Pulmonary artery endothelial cell (primary cell): ENCODE data around the gene MMP2. TPM values are rescaled to one million over a fixed set of nuclear protein-coding genes. Genes with fewer than 3 reads are reported as not detected.

Experiments used
- DNase-seq: peaks from one replicate; pipeline ENCODE4 v3.0.0-alpha.2; 2011; ENCODE audit warnings: low read depth, low spot score
- total RNA-seq: library from RNA; depleted of rRNA; stranded (reverse); fragments of >200 nt; gene quantifications from 2 replicates; pipeline ENCODE4 v1.2.3, GENCODE V29; 2014

MMP2 gene
- total RNA-seq, 1 donor from 2014 or later: 214 TPM

DNA sequence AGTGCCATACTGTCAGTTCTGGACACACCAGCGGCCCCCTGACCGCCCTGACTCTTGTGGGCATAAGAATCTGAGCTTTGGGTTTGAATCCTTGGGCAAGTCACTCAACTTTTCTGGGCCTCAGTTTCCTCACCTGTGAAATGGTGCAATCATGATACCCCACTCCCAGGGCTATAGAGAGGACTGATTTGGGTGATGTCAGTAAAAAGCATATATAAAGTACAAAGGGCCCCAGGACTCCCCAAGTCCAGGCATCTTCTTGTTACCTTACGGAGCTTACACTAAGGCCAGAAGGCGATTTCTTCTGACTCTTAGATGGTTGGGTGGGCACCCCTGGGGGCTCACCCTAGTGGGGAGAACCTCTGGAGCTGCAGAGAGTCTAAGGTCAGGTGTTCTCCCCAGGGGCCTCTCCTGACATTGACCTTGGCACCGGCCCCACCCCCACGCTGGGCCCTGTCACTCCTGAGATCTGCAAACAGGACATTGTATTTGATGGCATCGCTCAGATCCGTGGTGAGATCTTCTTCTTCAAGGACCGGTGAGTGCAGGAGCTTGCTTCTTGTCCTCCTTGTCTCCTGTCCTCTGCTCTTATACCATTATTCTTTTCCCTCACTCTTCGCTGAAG is 13.9 kb downstream of the MMP2 start:
- no peak for DNase-seq

DNA sequence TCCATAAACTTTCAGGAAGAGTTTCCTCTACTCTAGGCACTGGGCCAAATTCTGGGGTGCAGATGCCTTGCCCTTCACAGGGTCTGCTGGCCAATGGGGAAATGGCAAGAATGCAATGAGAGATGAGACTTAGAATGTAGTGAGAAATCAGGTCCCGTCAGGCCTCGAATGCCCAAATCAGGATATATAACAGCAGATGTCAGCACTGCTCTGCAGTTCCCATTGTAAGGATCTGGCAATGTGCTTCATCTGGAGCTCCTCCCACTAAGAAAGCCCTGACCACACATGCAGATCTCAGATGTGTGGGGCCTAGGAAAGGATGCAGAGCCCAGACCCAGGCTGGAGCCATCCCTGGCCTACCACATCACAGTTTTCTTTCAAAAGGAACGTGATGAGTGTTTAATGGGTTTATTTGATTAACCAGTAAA is 16.0 kb downstream of the MMP2 start:
- DNase-seq: peak; percentile 64

DNA sequence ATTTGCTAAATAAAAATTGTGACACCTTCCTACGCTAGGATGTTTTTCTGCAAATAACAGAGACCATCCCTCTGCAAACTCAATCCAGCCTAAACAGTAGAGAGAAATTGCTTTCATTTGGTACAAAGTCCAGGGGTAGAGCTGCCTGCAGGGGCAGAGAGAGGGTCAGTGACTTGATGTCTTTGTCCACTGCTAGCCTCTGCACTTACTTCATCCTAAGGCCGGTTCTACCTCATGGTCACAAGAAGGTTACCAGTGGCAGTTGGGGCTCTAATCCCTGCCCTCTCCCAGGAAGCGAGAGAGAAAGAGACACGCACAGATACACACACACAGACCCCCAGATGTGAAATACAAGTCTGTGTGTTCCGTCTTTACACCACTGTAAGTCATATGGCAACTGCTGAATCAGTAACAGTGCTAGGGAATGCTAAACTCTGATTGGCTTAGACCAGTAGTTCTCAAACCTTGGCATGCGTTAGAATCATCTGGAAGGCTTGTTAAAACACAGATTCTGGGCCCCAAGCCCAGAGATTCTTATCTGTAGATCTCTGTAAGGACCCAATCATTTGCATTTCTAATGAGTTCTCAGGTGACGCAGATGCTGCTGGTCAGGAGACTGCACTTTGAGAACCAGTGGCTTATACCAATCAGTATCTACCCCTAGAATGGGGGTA is 16.8 kb downstream of the MMP2 start:
- no peak for DNase-seq

DNA sequence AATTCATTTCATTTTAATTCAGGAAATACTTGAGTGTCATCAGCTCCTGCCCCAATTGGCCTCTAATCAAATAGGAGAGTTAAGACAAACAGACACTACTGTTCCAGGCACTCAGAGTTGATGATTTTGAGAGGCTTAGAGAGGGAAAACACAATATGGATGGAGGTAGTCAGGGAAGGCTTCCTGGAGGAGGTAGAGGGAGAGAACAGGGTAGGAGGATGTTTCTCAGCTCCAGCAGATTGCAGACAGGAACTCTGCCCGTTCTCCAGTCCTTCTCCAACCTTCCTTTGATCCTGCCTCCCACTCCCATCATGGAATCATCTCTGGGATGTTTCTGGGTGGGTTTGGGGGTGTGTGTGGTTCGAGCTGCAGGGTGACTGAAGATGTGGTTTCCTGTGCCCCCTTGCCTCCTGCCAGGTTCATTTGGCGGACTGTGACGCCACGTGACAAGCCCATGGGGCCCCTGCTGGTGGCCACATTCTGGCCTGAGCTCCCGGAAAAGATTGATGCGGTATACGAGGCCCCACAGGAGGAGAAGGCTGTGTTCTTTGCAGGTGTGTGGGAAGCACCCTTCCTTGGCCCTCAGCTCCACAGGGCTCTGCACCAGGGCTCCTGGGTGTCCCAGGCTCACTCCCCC is 17.6 kb downstream of the MMP2 start:
- DNase-seq: no peak

DNA sequence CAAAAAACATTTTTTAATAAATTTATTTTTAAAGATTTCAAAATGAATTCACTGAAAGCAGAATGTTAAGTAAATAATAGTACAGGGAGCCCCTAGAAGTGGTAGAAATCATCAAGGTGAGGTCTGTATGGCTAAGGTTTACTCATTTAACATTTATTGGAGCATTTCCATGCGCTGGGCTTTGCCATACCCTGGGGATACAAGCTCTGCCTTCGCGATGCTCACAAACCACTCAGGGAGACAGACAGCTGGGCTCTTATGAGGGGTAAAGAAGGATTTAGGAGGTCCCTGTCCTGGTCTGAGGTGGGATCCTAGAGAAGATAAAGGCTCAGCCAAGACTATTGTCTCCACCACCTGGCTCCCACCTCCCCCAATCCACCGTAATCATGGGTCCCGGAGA is 18.6 kb downstream of the MMP2 start:
- DNase-seq: no peak

DNA sequence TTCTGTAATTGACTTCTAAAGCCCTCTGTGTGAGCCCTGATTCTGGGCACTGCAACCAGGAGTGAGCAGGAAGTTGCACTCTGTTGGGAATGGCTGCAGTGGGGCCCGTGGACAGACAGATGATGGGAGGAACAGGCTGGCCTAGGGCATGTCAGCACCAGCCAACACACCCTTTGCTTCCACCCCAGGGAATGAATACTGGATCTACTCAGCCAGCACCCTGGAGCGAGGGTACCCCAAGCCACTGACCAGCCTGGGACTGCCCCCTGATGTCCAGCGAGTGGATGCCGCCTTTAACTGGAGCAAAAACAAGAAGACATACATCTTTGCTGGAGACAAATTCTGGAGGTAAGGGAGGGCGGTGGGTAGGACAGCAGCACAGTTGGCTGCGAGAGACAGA is 19.1 kb downstream of the MMP2 start:
- DNase-seq: no peak

DNA sequence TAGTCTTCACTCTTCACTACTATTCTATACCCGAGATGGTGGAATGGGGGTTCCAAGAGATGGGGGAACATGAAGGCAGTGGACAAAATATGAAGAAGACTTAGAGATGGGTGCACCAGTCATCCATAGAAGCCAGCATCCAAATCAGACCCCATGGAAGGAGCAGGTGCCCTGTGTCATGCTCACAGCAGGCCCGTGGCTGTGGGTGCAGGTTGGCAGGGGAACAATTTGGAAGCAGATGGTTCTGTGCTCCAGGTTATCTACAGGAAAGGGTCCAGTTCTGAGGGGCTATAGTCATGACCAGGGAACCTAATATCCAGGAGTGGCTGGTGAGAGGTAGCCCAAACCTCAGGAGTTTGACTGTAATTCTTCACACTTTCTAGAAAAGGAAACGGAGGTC is 20.3 kb downstream of the MMP2 start:
- no peak for DNase-seq

DNA sequence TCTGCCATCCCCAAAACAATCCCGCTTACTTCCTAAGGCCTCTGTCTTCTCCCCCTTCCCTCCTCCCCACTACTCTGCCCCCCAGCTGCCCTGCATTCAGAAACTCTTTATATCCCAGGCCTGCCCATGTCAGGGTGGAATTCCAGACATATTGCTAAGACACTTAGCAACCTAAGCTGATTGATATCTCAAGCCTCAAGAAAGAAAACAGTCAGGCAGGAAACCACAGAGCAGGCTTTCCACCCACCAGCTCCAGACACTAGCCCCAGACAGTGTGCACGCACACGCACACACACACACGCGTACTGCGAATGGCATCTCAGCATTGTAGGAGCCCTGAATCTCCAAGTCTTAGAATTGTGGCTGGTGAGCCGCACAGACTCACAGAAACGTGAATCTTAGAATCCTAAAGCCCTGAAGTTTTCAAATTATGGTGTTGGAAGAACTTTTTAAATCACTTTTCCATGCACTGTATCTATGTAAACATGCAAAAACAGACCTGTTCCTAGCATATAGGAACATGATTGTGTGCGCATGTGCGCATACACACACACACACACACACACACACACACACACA is 21.0 kb downstream of the MMP2 start:
- DNase-seq: peak; percentile 96

DNA sequence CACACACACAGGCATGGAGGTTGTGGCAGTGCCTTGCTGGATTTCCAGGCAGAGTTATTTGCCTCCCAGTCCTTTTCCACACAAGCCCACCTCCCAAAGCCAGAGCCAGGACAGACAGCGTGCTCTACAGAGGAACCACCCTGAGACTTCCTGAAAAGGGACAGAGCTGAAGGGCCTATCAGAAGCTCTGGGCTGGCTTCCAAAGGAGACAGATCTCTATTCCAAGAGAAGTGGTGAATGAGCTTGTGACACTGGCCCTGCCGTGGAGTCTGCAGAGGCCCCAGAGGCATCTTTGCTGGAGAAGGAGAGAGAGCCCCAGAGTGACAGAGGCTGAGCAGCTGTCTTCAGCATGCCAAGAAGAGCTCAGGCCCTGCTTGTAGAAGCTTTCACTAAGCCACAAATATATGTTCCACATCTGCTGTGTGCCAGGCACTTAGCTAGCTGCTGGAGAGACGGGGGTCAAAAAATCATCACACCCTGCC is 21.6 kb downstream of the MMP2 start:
- no peak for DNase-seq

DNA sequence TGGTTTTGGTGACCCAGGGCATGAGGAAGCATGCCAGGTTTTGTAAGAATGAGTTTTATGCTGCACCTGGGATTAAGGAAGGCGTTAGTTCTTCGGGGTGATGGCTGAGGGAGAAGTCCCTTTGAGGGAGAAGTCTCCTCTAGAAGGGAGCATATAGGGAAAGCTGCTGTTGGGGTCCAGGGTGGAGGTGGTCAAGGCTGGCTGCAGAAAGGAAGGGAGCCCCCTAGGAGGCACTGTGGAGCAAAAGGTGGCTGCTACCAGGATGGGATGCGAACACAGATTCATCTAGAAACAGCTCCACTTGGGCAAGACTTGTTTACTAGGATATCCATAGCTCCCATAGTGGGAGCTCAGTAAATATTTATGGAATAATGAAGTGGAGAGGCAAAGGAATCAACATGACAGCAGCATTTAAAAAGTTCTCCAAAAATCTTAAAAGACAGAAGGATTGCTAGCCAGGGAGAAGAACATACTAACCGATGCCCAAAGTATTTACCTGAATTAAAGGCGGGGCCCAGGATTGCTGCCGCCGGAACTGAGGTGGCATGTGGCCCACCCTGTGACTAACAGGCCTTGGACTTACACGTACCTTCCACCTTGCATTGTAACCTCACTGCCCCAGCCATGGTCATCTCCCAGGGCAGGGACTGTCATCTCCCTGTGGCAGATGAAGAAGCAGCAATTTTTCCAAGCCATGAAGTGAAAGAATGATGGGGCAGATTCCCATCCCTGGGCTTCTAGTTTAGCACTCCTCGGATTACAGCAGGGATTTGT is 22.7 kb downstream of the MMP2 start:
- DNase-seq: no peak

DNA sequence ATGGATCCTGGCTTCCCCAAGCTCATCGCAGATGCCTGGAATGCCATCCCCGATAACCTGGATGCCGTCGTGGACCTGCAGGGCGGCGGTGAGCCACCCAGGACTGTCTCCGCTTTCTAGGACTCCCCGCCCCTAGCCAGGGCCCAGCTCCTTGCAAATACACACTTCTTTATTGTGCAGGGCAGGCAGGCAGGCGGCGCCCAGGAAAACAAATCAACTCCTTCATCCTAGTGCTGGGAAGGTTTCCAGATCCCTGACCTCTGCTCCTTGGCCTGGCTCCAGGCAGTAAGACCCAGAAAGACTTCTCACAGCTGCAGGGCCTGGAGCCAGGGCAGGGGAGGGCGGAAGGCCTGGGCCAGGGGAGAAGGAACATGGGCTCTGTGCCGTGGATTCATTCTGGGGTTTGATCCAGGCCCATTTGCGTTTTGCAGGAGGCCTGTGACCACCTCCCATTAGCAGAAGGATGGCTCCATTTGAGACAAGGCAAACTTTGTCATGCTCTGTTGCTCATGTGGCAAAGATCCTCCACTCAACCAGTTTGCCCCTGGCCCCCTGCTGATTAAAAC is 23.9 kb downstream of the MMP2 start:
- no peak for DNase-seq

DNA sequence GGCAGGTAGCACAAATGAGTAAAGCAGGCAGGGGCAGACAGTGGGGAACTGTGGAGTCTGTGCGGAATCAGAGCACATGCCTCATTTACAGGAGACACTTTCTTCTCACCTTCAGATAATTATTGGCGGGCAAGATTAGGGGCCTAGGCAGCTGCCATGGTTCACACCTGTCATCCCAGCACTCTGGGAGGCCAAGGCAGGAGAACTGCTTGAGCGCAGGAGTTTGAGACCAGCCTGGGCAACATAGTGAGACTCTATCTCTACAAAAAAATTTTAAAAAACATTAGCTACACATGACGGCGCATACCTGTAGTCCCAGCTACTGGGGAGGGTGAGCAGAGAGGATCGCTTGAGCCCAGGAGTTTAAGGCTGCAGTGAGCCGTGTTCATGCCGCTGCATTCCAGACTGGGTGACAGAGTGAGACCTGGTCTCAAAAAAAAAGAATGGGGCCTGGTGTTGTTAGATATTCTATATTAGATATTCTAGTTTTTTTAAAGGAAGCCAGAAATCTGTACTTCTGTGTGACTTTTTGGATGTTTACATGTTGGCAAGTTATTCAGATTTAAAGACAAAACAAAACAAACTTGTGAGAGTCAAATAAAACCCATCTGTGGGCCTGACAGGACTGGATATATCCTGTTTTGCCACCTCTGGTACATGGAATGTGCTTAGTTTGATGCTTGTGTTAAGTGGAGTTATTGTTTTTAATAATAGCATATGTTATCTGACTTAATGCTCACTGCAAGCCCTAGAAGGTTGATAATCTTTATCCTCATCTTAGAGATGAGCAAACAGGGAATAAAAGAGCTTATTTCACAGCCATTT is 24.9 kb downstream of the MMP2 start:
- DNase-seq: no peak

DNA sequence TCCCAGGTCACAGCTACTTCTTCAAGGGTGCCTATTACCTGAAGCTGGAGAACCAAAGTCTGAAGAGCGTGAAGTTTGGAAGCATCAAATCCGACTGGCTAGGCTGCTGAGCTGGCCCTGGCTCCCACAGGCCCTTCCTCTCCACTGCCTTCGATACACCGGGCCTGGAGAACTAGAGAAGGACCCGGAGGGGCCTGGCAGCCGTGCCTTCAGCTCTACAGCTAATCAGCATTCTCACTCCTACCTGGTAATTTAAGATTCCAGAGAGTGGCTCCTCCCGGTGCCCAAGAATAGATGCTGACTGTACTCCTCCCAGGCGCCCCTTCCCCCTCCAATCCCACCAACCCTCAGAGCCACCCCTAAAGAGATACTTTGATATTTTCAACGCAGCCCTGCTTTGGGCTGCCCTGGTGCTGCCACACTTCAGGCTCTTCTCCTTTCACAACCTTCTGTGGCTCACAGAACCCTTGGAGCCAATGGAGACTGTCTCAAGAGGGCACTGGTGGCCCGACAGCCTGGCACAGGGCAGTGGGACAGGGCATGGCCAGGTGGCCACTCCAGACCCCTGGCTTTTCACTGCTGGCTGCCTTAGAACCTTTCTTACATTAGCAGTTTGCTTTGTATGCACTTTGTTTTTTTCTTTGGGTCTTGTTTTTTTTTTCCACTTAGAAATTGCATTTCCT is 26.5 kb downstream of the MMP2 start:
- no peak for DNase-seq

DNA sequence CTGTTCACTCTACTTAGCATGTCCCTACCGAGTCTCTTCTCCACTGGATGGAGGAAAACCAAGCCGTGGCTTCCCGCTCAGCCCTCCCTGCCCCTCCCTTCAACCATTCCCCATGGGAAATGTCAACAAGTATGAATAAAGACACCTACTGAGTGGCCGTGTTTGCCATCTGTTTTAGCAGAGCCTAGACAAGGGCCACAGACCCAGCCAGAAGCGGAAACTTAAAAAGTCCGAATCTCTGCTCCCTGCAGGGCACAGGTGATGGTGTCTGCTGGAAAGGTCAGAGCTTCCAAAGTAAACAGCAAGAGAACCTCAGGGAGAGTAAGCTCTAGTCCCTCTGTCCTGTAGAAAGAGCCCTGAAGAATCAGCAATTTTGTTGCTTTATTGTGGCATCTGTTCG is 27.1 kb downstream of the MMP2 start:
- no peak for DNase-seq

DNA sequence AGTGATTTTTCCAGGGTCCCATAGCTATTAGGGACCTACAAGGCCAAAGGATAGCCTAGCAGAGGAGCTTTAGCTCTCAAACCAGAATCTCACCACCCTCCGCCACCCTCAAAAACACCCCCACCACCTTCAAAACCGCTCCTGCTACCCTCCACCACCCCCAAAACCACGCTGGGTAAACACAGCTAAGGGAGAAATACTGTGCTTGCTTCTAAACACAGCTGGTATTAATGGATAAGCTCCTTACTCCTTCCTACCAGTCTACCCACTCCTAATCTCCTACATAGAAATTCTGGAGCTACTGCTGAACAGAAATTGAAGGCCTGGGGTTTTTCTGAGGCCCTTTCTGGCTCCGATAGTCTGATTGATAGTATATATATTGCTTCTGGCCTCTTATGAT is 27.7 kb downstream of the MMP2 start:
- DNase-seq: no peak

DNA sequence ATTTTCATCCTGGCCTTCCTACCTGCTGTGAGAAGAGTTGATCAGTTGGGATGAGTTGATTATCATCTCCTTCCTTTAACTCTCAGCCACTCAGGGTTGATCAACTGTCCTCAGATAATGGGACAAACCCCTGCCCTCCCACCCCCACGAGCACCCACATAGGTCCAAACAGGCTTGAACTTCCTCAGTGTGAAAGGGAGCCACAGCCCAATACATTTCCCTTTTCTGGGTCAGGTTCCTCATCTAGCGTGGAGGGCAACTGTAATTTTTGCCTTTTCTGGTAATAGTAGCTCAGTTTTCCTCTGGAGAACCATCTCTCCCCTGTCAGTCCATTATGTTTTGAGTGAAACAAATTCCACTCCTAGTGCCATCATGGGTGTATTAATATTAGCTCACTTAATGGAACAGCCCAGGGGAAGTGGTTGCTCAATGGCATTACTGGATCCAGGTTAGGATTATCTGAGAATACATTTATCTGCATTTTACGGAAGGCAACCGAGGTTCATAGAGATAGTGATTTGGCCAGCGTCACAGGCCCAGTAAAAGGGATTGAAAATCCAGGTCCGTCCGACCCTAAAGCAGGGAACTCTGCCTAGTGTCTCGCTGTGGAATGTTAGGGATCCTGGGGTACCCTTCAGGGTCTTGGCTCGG is 29.4 kb downstream of the MMP2 start:
- no peak for DNase-seq

DNA sequence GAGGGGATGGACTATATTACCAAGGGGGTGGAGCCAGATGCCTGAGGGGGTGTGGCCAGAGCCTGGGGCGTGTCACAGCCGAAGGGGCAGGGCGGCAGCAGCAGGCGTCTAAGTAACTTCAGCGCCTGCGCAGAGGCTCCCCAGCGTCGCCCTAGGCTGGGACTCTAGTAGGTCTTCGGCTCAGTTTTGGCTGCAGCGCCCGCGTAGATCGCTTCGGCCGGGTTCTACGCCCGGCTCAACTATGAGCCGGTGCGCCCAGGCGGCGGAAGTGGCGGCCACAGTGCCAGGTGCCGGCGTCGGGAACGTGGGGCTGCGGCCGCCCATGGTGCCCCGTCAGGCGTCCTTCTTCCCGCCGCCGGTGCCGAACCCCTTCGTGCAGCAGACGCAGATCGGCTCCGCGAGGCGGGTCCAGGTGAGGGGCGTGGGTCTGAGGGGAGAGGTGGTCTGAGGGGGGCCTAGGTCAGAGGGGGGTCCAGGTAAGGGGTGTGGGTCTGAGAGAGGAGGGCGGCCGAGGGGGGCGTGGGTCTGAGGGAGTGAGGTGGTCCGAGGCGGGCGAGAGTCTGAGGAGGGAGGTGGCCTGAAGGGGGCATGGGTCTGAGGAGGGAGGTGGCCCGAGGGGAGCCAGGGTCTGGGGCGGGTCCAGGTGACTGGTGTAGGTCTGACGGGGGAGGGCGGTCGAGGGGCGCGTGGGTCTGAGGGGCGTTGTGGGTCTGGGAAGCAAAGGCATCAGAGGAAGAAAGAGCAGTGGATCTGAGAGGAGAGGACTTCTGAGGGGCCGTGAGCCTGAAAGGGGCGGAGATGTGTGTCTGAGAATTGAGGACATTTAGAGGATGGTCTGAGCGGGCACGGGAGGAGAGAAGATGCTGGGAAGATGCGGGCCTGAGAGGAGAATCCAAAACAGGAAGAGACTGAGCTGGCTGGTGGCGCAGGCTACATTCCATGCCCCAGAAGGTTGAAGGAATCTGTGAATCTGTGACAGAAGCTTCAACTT is 30.2 kb downstream of the MMP2 start, which contains the start of gene LPCAT2:
LPCAT2 (plus strand) TSS at position 132 of the 991 bp plus-strand sequence; CDS start at position 242, 110 bp downstream.
- peak; percentile 69 for DNase-seq
